HG03039 (cell line): ENCODE results near the gene PRKCZ.

ENCODE experiments used
- ATAC-seq: cut with Tn5 transposase; IDR thresholded peaks from one replicate; pipeline ENCODE4 v1.9.1; 2021; ENCODE audit warnings: mild to moderate bottlenecking, moderate library complexity; ENCODE audit not compliant: unreplicated experiment

The PRKCZ gene

DNA sequence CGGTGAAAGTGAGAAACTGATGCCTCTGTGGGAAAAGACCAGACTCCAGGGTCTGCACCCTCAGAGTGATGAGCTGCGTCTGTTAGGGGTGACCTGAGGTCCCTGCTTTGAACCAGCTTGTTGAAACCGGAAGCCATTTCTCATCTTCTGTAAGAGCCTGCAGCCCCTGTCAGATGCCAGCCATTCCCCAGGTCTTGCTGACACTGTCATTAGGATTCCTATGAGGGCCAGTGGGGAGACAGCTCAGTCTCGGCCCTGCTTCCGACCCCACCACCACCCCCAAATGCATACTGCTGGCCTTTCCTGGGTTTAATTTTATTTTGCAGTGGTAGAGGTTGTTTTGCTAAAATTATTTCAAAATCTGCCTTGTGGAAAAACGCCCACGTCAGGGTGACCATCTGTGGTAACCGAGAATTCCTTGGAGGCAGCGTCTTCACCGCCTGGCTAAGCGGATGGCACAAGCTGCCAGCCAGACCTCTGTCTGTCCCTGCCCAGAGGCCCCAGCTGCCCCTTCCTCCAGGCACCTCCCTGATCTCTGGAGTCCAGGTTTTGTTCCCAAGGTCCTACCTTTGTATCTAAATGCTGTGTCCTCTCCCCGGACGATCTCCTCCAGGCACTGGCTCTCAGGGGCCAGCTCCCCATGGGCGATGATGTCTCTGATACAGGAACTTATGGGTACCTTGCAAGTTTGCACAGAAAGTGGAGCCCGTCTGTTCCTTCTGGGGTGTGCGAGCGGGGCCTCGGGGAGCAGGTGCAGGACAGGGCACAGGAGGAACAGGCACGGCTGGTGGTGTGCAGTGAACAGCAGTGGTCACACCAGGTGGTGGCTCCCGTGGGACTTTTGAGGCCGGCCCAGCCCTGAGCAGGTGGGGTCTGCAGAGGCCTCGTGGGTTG lies 49.9 kb downstream of the PRKCZ start:
- ATAC-seq = no peak

- no peak for ATAC-seq
Measured at GRCh38 chr1:2100780-2101108, 50.5 kb downstream of the PRKCZ start.

GRCh38 chr1:2101531-2101930 lies 51.3 kb downstream of the PRKCZ start:
- ATAC-seq = no peak

GRCh38 chr1:2101946-2102345 lies 51.7 kb downstream of the PRKCZ start:
- no peak for ATAC-seq

GRCh38 chr1:2102753-2103152 lies 52.5 kb downstream of the PRKCZ start:
- ATAC-seq = no peak

DNA sequence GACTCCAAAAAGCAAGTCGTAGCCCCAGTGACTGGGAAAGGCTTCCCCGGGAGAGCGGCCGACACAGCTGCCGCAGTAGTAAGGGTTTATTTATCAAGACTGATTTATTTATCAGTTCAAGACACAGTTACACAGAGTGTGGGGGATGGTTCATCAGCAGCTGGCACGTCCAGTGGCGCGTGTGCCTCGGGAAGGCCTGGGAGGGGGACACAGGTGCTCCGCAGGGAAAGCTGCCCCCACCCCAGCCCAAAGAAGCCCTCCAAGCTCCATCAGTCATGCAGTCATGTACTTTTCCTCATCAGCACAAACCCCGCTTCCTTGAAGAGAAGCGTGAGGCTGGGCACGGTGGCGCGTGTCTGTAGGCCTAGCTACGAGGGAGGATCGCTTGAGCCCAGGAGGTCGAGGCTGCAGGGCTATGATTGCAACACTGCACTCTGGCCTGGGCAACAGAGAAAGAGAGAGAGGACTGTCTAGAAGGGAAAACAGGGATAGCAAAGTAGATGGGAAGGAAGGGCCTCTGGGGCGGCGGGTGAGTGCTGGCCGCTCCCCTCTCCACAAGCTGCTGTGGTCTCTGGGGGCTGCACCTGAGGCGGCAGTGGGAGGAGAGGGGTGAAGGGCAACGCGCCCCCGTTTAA lies 53.2 kb downstream of the PRKCZ start:
- no peak for ATAC-seq

DNA sequence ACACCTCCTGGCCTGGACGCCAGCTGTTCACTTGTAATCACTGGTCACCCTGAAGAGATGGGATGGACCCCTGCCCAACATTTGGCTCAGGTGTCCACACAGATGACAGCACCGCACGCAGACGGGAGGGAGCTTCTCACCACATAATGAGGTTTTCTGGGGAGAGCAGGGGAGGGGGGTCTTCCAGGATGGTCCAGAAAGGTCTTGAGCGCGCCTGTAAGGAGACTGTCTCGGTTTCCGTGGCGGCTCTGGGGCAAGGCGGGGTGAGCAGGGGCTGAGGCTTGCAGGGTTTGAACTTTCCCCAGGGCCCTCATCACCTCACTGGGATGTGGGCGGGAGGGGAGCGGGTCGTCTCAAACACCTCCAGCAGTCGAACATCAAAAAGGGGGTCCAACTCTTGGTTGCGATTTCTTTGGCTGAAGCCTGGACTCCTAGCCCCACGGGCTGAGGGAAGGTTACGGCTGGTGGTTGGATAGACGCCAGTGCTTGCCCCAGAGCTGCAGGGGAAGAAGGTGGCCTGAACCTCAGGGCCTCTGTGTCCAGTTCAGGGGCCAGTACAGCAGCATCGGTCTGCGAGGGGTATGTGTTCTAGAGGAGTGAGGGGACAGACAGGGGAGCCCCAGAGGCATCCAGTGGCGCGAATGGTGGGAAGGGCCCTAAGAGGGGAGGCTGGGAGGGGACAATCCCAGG lies 53.8 kb downstream of the PRKCZ start:
- ATAC-seq = no peak

DNA sequence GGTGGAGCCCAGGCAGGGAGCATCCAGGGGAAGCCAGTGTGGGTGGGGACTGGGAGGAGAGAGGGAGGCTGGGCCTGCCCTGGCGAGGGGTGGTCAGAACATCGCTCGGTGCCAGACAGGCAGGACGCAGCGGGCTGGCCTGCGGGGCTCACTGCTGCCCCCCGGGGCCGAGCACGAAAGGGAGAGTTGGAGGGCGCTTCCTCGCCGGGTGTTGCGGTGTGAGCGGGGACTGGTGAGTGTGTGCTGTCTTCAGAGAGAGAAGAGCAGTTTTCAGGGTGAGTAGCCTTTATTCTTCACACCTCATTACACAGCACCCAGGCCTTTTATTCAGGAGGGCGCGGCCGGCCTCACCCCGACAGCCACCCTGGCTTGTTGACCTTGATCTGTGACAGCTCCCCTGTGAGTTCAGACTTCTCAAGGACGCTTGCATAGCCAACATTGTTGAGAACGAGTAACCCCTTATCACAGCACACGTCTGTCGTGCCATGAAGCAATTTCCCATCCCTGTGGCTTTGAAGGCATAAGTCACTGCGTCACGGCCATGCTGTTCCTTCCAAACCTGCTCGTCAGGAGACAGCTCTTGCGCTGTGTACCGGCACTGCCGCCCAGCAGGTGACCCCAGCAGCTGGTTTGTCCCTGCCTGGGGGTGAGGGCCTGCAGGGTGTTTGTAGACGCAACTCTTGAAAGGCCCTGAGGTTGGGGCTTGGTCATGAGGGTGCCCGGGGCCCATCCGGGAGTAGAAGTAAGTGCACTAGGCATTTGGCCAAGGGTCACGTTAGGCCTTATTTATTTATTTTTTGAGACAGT lies 54.6 kb downstream of the PRKCZ start:
- ATAC-seq = no peak

DNA sequence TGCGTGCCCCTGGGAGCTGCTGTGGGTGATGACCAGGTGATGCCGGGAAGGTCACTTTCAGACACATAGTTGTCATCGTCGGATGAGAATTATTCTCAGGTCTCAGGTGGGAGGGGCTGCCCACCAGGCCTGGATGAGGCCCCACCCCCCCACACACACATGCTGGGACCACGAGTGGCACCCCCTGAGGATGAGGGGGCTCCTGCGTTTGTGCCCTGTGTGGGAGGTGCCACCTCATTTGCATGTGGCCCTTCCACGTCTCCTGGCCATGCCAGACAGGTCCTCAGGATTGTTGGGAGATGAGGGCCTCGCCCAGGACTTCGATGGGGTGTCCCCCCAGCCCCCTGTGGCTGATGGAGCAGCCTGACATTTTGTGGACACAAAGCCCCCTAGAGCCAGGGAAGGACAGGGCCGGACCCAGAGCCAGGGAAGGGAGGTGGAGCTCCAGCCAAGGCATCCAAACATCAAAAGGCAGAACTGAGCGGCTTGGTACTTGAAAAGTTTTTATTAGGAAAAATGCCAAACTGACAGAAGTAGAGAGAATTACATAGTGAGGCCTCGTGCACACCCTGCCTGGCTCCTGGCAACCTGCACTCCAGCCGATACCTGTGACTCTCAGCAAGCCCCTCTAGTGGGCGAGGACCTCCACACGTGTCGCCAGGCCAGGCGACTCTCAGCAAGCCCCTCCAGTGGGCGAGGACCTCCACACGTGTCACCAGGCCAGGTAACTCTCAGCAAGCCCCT lies 55.7 kb downstream of the PRKCZ start:
- no peak for ATAC-seq

DNA sequence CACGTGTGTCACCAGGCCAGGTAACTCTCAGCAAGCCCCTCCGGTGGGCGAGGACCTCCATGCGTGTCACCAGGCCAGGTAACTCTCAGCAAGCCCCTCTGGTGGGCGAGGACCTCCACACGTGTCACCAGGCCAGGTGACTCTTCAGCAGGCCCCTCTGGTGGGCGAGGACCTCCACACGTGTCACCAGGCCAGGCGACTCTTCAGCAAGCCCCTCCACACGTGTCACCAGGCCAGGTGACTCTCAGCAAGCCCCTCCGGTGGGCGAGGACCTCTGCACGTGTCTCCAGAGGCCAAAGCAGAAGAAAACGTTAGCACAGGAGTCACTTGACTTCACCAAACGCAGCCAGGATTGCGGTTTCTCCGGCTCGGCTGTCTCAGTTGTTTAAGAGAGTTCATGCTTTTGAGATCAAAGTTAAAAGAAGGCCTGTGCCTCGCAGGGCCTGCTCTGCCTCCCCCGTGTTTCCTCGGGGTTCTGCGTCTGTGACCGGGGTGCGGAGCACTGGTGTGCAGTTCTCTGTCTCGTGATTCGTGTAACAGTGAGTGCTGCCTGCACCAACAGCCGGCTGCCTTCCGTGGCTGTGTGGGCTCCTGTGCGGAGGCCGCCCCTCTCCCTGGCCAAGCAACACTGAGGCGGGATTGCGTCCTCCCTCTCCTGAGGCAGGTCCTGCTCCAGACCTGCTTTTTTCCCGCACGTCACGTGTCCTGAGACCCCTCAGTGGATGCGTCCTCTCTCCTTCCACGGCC lies 56.6 kb downstream of the PRKCZ start:
- no peak for ATAC-seq

DNA sequence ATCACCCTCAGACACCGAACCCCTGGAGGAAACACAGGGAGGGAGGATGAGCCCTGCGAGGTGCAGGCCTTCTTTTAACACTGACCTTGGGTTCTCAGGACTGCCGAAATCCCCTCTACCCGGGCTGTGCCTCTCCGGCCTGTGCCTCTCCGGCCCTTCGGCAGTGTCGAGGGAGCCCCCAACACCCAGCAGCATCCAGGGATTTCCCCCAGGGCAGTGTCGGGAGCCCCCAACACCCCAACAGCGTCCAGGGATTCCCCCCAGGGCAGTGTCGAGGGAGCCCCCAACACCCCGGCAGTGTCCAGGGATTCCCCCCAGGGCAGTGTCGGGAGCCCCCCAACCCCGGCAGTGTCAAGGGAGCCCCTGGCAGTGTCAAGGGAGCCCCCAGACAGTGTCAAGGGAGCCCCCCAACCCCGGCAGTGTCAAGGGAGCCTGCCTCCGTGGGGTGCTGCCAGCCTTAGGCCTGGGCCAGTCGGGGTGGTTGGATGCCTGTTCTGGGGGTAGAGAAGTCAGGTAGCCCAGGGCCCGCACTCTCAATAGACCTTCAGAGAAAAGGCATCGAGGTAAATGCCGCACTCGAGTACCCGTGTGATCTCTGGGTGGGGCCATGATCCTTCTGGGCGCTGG lies 57.5 kb downstream of the PRKCZ start:
- no peak for ATAC-seq

DNA sequence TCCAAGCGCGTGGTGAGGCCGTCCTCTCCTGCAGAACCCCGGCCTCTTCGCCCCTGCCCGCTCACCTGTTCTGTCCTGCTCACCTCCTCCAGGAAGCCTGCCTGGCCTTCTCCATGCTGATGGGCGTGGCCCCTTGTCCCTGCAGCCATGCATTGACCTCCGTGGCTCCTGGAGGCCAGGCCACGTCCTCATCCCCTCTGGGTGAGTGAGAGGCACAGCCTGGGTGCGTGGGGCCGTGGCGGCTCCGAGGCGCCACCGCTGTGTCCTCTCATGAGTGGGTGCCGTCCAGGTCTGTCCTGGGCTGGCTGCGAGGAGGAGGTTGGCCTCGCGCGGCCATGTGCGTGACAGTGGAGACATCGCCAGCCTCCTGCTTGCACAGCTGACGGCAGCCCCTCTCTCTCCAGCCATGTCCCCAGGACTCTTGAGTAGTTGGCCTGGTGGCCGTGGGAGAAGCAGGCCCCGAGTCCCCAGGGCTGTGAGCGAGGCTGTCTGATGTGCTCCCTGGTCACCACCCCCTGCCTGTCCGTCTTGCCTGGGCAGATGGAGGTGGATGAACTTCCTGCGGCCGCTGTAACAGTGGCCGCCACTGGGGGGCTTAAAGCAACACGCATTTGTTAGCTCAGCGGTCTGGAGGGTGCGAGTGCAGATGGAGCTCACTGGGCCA lies 58.1 kb downstream of the PRKCZ start:
- ATAC-seq = no peak

- no peak for ATAC-seq
Measured at GRCh38 chr1:2108877-2109580, 58.8 kb downstream of the PRKCZ start.

DNA sequence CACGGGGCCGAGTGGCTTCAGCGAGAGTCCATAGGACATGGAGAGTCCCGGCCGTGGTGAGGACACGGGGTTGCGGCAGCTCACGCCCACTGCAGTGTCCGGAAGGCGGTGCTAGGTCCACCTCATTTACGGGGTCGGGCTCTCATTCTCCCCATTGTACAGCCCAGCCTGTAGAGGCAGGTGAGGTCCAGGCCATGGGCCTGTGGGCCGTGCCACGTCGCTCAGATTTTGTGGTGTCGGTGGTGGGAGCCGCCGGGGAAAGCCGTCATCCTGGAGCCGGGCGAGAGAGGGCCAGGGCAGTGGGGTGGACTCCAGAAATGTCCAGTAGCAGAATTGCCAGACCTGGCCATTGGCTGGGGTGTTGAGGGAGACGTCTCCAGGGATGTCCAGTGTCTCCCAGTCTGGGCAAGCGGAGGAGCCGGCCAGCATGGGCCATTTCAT lies 59.4 kb downstream of the PRKCZ start:
- no peak for ATAC-seq

- no peak for ATAC-seq
Measured at GRCh38 chr1:2110191-2110737, 60.1 kb downstream of the PRKCZ start.

DNA sequence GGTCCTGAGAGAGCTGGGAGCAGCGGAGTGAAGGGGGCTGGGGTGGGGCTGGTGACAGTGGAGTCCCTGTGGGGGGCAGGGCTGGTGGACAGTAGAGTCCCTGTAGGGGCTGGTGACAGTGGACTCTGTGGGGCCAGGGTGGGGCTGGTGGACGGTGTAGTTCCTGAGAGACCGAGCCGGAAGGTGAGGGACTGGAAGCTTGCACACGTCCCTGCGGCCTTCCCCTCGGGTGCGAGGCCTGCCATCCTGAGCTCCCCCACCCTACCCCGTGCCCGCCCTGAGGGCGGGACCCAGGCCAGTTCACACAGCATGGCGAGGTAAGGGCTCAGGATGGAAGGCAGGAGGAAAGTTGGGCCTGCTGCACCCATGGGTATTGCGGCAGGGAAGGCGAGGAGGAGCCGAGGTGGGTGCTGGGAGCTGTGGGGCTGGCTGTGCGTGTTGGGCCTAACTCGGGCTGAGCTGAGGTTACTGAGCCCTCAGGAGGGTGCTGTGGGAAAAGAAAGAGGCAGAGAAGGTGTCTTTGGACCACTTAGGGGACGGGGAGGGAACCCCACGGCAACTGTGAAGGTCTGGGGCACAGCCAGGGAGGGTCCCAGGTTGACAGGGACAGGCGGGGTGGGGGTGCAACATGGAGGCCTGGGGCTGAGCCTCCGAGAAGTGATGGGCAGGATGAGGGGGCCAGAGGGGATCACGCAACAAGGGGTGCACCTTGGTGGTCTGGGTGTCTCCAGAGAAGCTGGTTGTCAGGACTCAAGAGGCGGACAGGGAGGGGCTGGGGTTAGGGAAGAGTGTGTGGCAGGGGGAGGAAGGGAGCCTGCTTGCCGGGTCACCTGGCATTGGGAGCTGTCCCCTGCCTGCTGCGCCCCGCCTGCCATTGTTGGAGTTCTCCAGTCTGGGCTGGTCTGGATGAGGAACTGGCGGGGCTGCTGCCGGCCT lies 60.8 kb downstream of the PRKCZ start:
- ATAC-seq = no peak

GRCh38 chr1:2111674-2112035 lies 61.4 kb downstream of the PRKCZ start:
- ATAC-seq = no peak
